ENCODE measurements around the gene TNIK. TPM values are rescaled to one million over a fixed set of nuclear protein-coding genes. Genes with fewer than 3 reads are reported as not detected.

Gene TNIK
- total RNA-seq, 1 donor from 2014 or later = 35.3 TPM

DNA sequence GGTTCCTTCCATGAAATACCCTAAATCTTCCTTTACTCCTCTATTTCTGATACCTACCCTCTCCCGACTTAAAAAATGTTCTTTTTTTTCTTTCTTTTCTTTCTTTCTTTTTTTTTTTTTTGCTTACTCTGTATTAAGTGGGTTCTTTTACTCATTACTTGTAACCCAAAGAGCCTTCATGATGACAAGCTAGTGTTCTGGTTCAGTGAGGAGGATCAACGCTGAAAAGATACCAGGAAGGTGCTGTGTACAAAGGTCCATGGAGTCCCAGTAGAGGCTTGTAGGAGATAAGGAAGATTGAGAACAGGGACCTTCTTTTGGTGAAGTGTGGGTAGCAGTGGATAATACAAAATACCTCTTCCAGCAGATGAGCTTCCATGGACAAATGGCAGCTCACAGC, 369.9 kb downstream of the TNIK start:
- TF ChIP-seq, protein P1, sequence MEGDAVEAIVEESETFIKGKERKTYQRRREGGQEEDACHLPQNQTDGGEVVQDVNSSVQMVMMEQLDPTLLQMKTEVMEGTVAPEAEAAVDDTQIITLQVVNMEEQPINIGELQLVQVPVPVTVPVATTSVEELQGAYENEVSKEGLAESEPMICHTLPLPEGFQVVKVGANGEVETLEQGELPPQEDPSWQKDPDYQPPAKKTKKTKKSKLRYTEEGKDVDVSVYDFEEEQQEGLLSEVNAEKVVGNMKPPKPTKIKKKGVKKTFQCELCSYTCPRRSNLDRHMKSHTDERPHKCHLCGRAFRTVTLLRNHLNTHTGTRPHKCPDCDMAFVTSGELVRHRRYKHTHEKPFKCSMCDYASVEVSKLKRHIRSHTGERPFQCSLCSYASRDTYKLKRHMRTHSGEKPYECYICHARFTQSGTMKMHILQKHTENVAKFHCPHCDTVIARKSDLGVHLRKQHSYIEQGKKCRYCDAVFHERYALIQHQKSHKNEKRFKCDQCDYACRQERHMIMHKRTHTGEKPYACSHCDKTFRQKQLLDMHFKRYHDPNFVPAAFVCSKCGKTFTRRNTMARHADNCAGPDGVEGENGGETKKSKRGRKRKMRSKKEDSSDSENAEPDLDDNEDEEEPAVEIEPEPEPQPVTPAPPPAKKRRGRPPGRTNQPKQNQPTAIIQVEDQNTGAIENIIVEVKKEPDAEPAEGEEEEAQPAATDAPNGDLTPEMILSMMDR (IDR thresholded peaks at IDR 0.05) = no peak
- no peak for ATAC-seq
- no peak overlapping the region for H3K4me3 ChIP-seq
- no peak for DNase-seq
- no peaks in the 10 kb centered on the region for H3K4me1 ChIP-seq
- no peaks in the 10 kb centered on the region for H3K27me3 ChIP-seq
- H3K27ac ChIP-seq = no peak overlapping the region
- intact Hi-C loops (cut with DNase I) = no loop called here
- H3K36me3 ChIP-seq = peaks cover 17% of the 10 kb centered on the region
- no peaks in the 10 kb centered on the region for H3K9me3 ChIP-seq

DNA sequence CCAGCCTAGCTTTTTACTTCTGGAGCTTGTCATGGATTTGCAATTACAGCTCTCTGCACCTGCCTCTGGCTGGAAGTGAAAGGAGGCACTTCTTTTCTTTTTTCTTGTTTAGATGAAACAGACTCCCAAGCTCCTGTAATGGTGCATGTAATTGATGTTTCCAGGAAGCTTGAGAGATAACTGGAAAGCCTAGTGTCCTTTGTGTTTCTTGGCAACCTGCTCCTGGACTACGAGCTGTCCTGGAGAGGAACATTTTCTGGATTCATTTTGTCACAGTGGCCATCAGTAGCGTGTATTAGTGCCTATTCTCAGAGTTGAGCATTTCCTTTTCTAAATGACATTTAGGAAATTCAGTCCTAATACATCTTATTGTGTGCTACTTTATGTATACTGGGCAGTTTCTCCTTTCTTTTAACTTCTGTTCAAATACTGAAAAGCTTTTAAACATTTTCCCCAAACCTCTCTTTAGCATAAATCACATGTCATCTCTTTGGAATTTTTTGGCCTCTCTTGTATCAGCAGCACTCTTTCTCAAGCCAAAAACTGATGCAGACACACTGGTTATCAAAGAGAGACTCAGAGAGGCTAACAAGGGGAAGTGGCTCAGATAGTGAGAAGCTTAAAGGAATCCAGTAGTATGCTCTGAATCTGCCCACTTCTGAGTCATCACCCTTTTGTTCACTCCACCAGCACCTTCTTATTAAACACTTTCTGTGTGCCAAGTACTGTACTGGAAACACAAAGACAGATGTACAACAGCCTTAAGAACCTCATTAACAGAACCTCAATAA, 371.0 kb downstream of the TNIK start:
- TF ChIP-seq, protein P1 (IDR thresholded peaks at IDR 0.05) = no peak
- Histone ChIP-seq H3K9me3 (no peaks in the 10 kb centered on the region), H3K27me3 (no peaks in the 10 kb centered on the region), H3K4me3 (no peak overlapping the region), H3K4me1 (no peaks in the 10 kb centered on the region), H3K36me3 (peaks cover 27% of the 10 kb centered on the region), H3K27ac (no peak overlapping the region)
- DNase-seq (no peak), ATAC-seq (peak; percentile 63)
- intact Hi-C loops (cut with DNase I) = no loop called here

DNA sequence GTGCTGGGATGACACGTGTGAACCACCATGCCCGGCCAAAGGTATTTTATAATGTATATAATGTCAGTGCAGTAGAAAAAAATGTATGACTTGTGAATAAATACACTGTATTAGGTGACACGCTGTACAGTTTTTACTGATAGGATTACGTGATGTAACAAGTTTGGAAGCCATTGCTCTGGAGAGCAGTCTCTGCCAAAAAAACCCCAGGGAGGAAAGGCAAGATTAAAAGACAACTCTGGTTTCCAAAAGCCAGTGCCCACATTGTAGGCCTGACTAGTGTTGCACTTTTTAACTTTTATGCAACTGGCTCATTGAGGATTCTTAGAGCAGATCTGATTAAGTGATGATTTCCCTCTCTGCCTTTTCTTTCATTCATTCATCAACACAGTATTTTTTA, 371.7 kb downstream of the TNIK start:
- intact Hi-C loops (cut with DNase I) = no loop called here
- ATAC-seq = no peak

DNA sequence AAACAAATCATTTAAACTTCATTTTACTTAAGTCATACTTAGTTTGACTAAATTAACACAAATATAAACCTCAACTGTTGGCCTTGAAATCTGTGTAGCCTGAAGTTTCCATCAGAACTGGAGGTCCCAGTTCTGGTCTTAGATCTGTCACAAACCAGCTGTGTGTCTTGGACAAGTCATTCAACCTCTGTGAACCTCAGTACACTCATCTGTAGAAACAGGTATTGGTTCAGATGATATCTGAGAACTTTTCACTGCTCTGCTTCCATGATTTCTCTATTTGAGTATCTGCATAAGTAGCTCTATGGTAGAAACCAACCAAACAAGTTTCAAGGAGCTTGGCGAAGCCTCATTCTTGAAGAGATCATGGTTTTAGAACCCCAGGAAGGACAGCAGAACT, 373.3 kb downstream of the TNIK start:
- Histone ChIP-seq H3K4me3 (no peak overlapping the region), H3K27me3 (no peaks in the 10 kb centered on the region), H3K9me3 (no peaks in the 10 kb centered on the region), H3K27ac (no peak overlapping the region), H3K36me3 (peaks cover 35% of the 10 kb centered on the region), H3K4me1 (no peaks in the 10 kb centered on the region)
- DNase-seq = no peak
- TF ChIP-seq, protein P1 (IDR thresholded peaks at IDR 0.05) = no peak
- intact Hi-C loops (cut with DNase I) = no loop called here
- ATAC-seq = no peak

More for the DNA sequence above, 371.7 kb downstream of the TNIK start:
- H3K27me3 ChIP-seq = no peaks in the 10 kb centered on the region
- no peak overlapping the region for H3K4me3 ChIP-seq
- DNase-seq = no peak
- H3K27ac ChIP-seq = no peak overlapping the region
- H3K36me3 ChIP-seq = peaks cover 27% of the 10 kb centered on the region
- TF ChIP-seq, protein P1 (IDR thresholded peaks at IDR 0.05) = no peak
- no peaks in the 10 kb centered on the region for H3K4me1 ChIP-seq
- H3K9me3 ChIP-seq = no peaks in the 10 kb centered on the region

DNA sequence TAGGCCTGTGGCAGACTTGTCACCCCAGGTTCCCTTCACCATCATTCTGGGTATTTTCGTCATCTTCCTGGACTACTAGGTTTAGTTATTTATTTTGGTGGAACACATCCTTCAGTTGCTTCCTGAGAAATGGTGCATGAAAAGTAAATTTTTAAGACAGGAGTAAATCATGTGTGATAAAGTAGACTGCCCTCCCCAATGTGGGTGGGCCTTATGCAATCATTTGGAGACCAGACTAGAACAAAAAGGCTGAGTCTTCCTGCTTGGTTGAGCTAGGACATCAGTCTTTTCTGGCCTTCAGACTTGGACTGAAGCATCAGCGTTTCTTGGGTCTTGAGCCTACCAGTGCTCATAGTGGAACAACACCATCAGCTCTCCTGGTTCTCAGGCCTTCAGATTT, 382.9 kb downstream of the TNIK start:
- H3K27ac ChIP-seq = no peak overlapping the region
- TF ChIP-seq, protein P1 (IDR thresholded peaks at IDR 0.05) = no peak
- ATAC-seq = no peak
- no peaks in the 10 kb centered on the region for H3K9me3 ChIP-seq
- no peaks in the 10 kb centered on the region for H3K4me1 ChIP-seq
- no peaks in the 10 kb centered on the region for H3K27me3 ChIP-seq
- H3K4me3 ChIP-seq = no peak overlapping the region
- H3K36me3 ChIP-seq = peaks cover 39% of the 10 kb centered on the region
- intact Hi-C loops (cut with DNase I) = no loop called here
- no peak for DNase-seq

All from upper lobe of right lung (tissue), 1 donor.